PC-9 (cell line): ENCODE results near the gene ERP27. TPM values are rescaled to one million over a fixed set of nuclear protein-coding genes. Genes with fewer than 3 reads are reported as not detected.

Experiments
- BruUV-seq: library from RNA; stranded (reverse); fragments of 400-500 nt; replicated peaks from 2 replicates; lab custom pipeline; 2021; lab: Mats Ljungman, UMichigan
- CTCF ChIA-PET: fragments of 300-600 bp; sonication (Branson Sonifier 250); formaldehyde crosslinking; loops from one replicate; lab custom pipeline; 2022; ENCODE audit warnings: antibody characterized with exemption; lab: Charles Lee
- POLR2A ChIA-PET: fragments of 300-600 bp; sonication (Branson Sonifier 250); formaldehyde crosslinking; loops from one replicate; lab custom pipeline; 2022; ENCODE audit warnings: antibody characterized with exemption; ENCODE audit not compliant: unreplicated experiment; lab: Charles Lee
- DNase-seq, 2 experiments: peaks; one replicate each; pipeline versions ENCODE4 v3.0.0 to v3.0.0-alpha.2; 2015 to 2022; ENCODE audit warnings: mixed read lengths in 1 of 2
- H2AFZ ChIP-seq: fragments of 200-600 bp; sonication (generic); 2 replicates; pipeline ENCODE4 v1.8.1; 2017; ENCODE audit warnings: antibody characterized with exemption
- H3F3A ChIP-seq: fragments of 200-600 bp; sonication (generic); 2 replicates; pipeline ENCODE4 v1.8.1; 2017; ENCODE audit warnings: antibody characterized with exemption, mild to moderate bottlenecking, low read depth; ENCODE audit not compliant: insufficient read depth
- H3K27ac ChIP-seq: fragments of 200-600 bp; sonication (generic); 2 replicates; pipeline ENCODE4 v1.6.1; 2016; ENCODE audit warnings: mixed run types
- H3K27me3 ChIP-seq: fragments of 200-600 bp; sonication (generic); 2 replicates; pipeline ENCODE4 v1.6.1; 2016; ENCODE audit warnings: low read depth, mixed run types; ENCODE audit not compliant: insufficient read depth
- H3K36me3 ChIP-seq: fragments of 200-600 bp; sonication (generic); 2 replicates; pipeline ENCODE4 v1.6.1; 2016; ENCODE audit warnings: low read depth, mixed run types
- H3K4me1 ChIP-seq: fragments of 200-600 bp; sonication (generic); replicated peaks from 2 replicates; pipeline ENCODE4 v1.6.1; 2016; ENCODE audit warnings: mixed run types; ENCODE audit not compliant: insufficient read depth
- H3K4me2 ChIP-seq: fragments of 200-600 bp; sonication (generic); 2 replicates; pipeline ENCODE4 v1.6.1; 2017; ENCODE audit warnings: mixed run types
- H3K4me3 ChIP-seq: fragments of 200-600 bp; sonication (generic); 2 replicates; pipeline ENCODE4 v1.6.1; 2016; ENCODE audit warnings: mixed run types
- H3K79me2 ChIP-seq: fragments of 200-600 bp; sonication (generic); 2 replicates; pipeline ENCODE4 v1.6.1; 2017; ENCODE audit warnings: low read depth, mixed run types
- H3K9me2 ChIP-seq: fragments of 200-600 bp; sonication (generic); 2 replicates; pipeline ENCODE4 v1.8.1; 2017; ENCODE audit warnings: mild to moderate bottlenecking; ENCODE audit not compliant: insufficient read depth
- H3K9me3 ChIP-seq: fragments of 200-600 bp; sonication (generic); 2 replicates; pipeline ENCODE4 v1.8.1; 2016; ENCODE audit warnings: low read depth; ENCODE audit not compliant: insufficient read depth
- H4K20me1 ChIP-seq: fragments of 200-600 bp; sonication (generic); 2 replicates; pipeline ENCODE4 v1.8.1; 2017; ENCODE audit not compliant: insufficient read depth
- CTCF ChIP-seq: fragments of 200-600 bp; sonication (generic); conservative IDR thresholded peaks from 2 replicates; pipeline ENCODE4 v1.6.1; 2017; ENCODE audit warnings: mixed run types, antibody characterized with exemption, mild to moderate bottlenecking, moderate library complexity
- EZH2 ChIP-seq: fragments of 200-600 bp; sonication (generic); IDR thresholded peaks from 2 replicates; pipeline ENCODE4 v1.8.0; 2017; ENCODE audit warnings: antibody characterized with exemption, low read depth
- intact Hi-C: fragments of 100-400 bp; cut with micrococcal nuclease; formaldehyde crosslinking; loops from one replicate; pipeline ENCODE4 v1.10.0; 2022; ENCODE audit not compliant: unreplicated experiment
- total RNA-seq: library from RNA; stranded (reverse); gene quantifications from 2 replicates; pipeline ENCODE4 v1.2.3, GENCODE V29; 2021

ERP27 gene
- total RNA-seq, 1 experiment from 2014 or later: 33.4 TPM

GRCh38 chr12:14952299-14952921 is 14.1 kb upstream of the ERP27 start:
- Histone ChIP-seq H3K9me2 (no peaks in the 10 kb centered on the region), H3K4me1 (peaks cover 72% of the 10 kb centered on the region), H3K4me2 (peak overlapping the region; percentile 64), H3K9me3 (no peaks in the 10 kb centered on the region), H3K36me3 (peaks cover 32% of the 10 kb centered on the region), H3F3A (peaks cover 30% of the 10 kb centered on the region), H3K27ac (peak overlapping the region; percentile 83), H2AFZ (no peak overlapping the region), H3K4me3 (0 out of 2 replicates have a peak overlapping the region, but pooled peaks have one; percentile 0), H3K79me2 (peaks cover 52% of the 10 kb centered on the region), H4K20me1 (no peaks in the 10 kb centered on the region), H3K27me3 (no peaks in the 10 kb centered on the region)
- POLR2A ChIA-PET: interaction anchor here (0.5 to 0.7 kb wide), 7 partner anchors 17 to 1853 kb away, joined by 3 to 30 read pairs (median 6); partner anchors contain the start of genes PLBD1 and SMCO3
- CTCF ChIA-PET: interaction anchor here (0.7 to 1.3 kb wide), 2 partner anchors 33 to 108 kb away, joined by 8 to 10 read pairs; no protein-coding TSS in a partner anchor
- TSS peak; percentile 81 for BruUV-seq
- peak; percentile 64 to 98 for DNase-seq
- TF ChIP-seq EZH2 (no peak), CTCF (no peak)
- intact Hi-C loops: loop anchor here (1.0 to 2.0 kb wide), 5 partner anchors 9 to 182 kb away; partner anchors contain the start of gene ARHGDIB

GRCh38 chr12:14951851-14952250 is 13.5 kb upstream of the ERP27 start:
- H3K27ac ChIP-seq: peak overlapping the region; percentile 83
- no peak for DNase-seq
- peaks cover 30% of the 10 kb centered on the region for H3F3A ChIP-seq
- no peaks in the 10 kb centered on the region for H3K9me2 ChIP-seq
- peak overlapping the region; percentile 64 for H3K4me2 ChIP-seq
- no peak overlapping the region for H2AFZ ChIP-seq
- CTCF ChIA-PET: interaction anchor here (0.7 to 1.3 kb wide), 2 partner anchors 34 to 107 kb away, joined by 8 to 10 read pairs; no protein-coding TSS in a partner anchor
- H3K27me3 ChIP-seq: no peaks in the 10 kb centered on the region
- intact Hi-C loops: loop anchor here (1.0 to 2.0 kb wide), 6 partner anchors 9 to 181 kb away; partner anchors contain the start of gene ARHGDIB
- H4K20me1 ChIP-seq: no peaks in the 10 kb centered on the region
- peaks cover 37% of the 10 kb centered on the region for H3K36me3 ChIP-seq
- peaks cover 46% of the 10 kb centered on the region for H3K79me2 ChIP-seq
- H3K4me1 ChIP-seq: peaks cover 76% of the 10 kb centered on the region
- no peaks in the 10 kb centered on the region for H3K9me3 ChIP-seq
- POLR2A ChIA-PET: interaction anchor here (0.5 to 0.7 kb wide), 7 partner anchors 17 to 1852 kb away, joined by 3 to 30 read pairs (median 6); partner anchors contain the start of genes PLBD1 and SMCO3
- TF ChIP-seq EZH2: no peak
- TF ChIP-seq CTCF: no peak
- H3K4me3 ChIP-seq: 0 out of 2 replicates have a peak overlapping the region, but pooled peaks have one; percentile 0
- BruUV-seq: no TSS peak

- no peaks in the 10 kb centered on the region for H3K27me3 ChIP-seq
- H3K4me3 ChIP-seq: 0 out of 2 replicates have a peak overlapping the region, but pooled peaks have one; percentile 0
- H3K9me3 ChIP-seq: no peaks in the 10 kb centered on the region
- BruUV-seq: no TSS peak
- H3K4me1 ChIP-seq: peaks cover 76% of the 10 kb centered on the region
- ChIA-PET POLR2A (interaction anchor here (0.5 to 0.6 kb wide), 2 partner anchors 23 to 279 kb away, joined by 4 to 15 read pairs; no protein-coding TSS in a partner anchor), CTCF (interaction anchor here (1.5 kb wide), 1 partner anchor 44 kb away, joined by 3 read pairs; no protein-coding TSS in a partner anchor)
- H4K20me1 ChIP-seq: no peaks in the 10 kb centered on the region
- peaks cover 39% of the 10 kb centered on the region for H3K79me2 ChIP-seq
- peak; percentile 82 to 93 for DNase-seq
- TF ChIP-seq EZH2 (no peak), CTCF (no peak)
- intact Hi-C loops: loop anchor here (2.0 kb wide), 1 partner anchor 44 kb away; no protein-coding TSS in a partner anchor
- H3K27ac ChIP-seq: peak overlapping the region; percentile 83
- peaks cover 30% of the 10 kb centered on the region for H3F3A ChIP-seq
- H2AFZ ChIP-seq: no peak overlapping the region
- peak overlapping the region; percentile 64 for H3K4me2 ChIP-seq
- peaks cover 43% of the 10 kb centered on the region for H3K36me3 ChIP-seq
- H3K9me2 ChIP-seq: no peaks in the 10 kb centered on the region
Measured at GRCh38 chr12:14950982-14951746, 12.8 kb upstream of the ERP27 start.
